ENCODE data around the gene CTNND2. TPM values are rescaled to one million over a fixed set of nuclear protein-coding genes. Genes with fewer than 3 reads are reported as not detected.

The CTNND2 gene
- total RNA-seq, 2 experiments from 2014 or later, result not detected

DNA sequence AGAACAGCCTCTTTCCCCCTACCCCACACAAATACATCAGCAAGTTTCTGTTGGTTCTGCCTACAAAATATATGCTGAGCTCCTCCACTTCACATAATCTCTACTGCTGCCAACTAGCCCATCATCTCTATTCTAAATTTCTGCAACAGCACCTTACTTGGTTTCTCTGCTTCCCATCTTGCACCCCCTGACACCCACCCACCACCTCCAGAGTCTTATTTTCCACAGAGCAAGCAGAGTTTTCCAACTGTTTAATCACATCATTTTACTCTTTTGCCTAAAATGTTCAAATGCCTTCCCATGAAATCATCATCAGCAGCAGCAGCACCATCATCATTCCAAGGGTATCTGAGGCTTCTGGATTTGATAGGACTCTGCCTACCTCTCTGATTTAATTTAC lies 295.7 kb downstream of the CTNND2 start:
- POLR2A ChIA-PET, result no interaction called here
- CTCF ChIA-PET, result no interaction called here

DNA sequence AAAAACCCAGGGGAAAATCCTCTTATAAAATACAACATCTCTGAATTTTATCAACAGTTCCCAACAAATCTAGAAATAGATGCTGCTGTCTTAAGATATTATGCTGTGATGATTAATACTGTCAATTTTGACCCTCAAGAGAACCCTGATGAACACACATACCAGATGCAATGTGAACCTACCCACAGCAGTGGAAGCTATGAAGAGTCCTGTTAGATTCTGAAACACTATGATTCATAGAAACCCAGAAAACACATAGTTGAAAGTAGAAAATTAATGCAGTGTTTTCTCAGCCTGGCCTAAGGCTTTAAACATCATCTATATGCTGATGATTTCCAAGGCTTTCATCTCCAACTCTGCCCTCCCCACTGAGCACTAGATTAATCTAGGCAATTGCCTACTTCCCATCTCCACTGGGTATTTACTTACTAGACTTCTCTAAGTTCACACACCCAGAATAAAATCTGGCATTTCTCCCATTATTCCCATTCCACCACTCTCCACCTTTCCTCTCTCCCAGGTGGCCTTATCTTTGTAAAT lies 296.2 kb downstream of the CTNND2 start:
- ChIA-PET POLR2A (no interaction called here), CTCF (no interaction called here)

GRCh38 chr5:11602298-11602697 lies 301.9 kb downstream of the CTNND2 start:
- POLR2A ChIA-PET, result no interaction called here
- CTCF ChIA-PET, result no interaction called here

- POLR2A ChIA-PET, result no interaction called here
- CTCF ChIA-PET, result no interaction called here
Observed at GRCh38 chr5:11599499-11599898, 304.7 kb downstream of the CTNND2 start.

GRCh38 chr5:11596657-11597071 lies 307.6 kb downstream of the CTNND2 start:
- POLR2A ChIA-PET, result no interaction called here
- CTCF ChIA-PET, result no interaction called here

DNA sequence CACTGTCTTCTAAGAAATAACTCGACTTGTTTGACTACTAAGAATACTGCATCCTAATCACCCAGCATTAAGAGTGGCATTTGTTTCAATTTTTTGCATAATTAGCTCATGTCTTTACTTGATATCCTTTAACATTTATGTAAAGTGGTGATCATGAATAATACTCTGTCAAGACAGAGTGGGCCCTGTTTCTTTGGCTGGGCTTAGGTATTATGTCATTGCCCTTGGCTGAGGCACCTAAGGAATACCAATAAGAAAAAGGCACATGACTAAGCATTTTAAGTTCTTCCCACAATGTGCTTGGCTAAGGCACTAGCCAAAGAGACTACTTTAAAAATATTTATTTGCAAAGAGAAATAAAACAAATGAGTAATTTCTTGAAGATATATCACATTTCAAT lies 308.1 kb downstream of the CTNND2 start:
- POLR2A ChIA-PET, result no interaction called here
- CTCF ChIA-PET, result no interaction called here

GRCh38 chr5:11595045-11595444 lies 309.2 kb downstream of the CTNND2 start:
- POLR2A ChIA-PET, result no interaction called here
- CTCF ChIA-PET, result no interaction called here

- ChIA-PET CTCF (no interaction called here), POLR2A (no interaction called here)
Observed at GRCh38 chr5:11594021-11594420, 310.2 kb downstream of the CTNND2 start.

DNA sequence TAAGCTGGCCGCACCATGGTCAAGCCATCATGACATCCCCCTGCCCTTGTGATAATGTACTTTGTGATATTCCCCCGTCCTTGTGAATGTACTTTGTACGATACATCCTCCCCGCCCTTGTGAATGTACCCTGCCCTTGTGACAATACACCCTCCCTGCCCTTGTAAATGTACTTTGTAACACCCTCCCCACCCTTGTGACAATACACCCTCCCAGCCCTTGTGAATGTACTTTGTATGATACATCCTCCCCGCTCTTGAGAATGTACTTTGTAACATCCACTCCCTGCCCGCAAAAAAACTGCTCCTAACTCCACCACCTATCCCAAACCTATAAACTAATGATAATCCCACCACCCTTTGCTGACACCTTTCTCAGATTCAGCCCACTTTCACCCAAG lies 313.8 kb downstream of the CTNND2 start:
- ChIA-PET CTCF (no interaction called here), POLR2A (no interaction called here)

DNA sequence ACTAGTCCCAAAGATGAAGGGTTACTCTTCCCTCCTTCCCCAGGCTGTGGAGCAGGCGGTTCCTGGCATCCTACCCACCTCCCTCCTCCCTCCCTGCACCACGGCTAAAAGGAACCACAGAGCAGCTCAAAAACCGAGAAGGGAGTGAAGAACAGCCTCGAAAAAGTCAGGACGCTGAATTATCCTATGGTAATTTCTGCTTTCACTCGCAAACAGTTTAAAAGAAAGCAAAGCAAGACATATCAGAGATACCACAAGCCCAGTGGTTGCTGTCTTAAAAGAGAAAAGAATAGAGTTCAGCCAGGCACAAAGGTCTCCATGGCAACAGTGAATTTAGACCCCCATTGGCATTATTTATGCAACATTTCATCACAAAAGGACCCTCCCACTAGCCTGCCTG lies 315.4 kb downstream of the CTNND2 start:
- POLR2A ChIA-PET, result no interaction called here

GRCh38 chr5:11584017-11584416 lies 320.2 kb downstream of the CTNND2 start:
- CTCF ChIA-PET, result no interaction called here
- POLR2A ChIA-PET, result no interaction called here

More for the DNA sequence above, 315.4 kb downstream of the CTNND2 start:
- CTCF ChIA-PET, result no interaction called here

DNA sequence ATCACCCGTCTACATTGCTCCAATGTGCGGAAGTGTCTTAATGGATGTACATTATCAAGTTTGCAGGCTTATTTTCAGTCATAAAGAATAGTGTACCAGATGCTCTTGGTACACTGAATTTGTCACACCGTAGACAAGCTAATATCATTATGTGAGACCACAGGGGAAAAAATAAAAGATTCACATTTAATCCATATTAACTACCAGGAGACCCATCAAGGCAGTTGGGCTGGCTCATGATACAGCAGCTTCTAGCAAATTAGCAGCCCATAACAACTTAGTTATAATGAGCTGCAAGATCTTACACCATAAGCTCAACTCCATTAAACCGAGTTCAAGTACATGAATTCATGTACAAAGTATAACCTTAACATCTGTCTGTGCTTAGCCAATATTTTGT lies 324.9 kb downstream of the CTNND2 start:
- ChIA-PET CTCF (no interaction called here), POLR2A (no interaction called here)

DNA sequence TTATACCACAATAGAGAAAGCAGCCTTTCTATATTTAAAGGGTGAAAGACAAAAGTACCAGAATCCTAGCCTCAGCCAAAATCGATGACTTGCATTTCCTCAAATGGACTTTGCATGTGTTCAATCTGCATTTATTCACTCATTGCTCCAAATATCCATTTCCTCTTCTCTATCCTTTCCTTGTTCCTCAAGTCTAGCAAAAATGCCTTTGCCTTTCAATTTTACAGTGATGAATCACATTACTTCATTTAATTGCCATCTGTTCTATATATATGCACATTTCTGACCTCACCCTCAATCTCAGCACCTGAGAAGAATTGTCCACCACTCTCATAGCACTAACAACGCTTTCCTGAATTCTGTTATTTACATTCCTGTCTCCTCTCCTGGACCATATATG lies 329.5 kb downstream of the CTNND2 start:
- ChIA-PET CTCF (no interaction called here), POLR2A (no interaction called here)

GRCh38 chr5:11573140-11573992 lies 330.9 kb downstream of the CTNND2 start:
- CTCF ChIA-PET, result no interaction called here
- POLR2A ChIA-PET, result no interaction called here

DNA sequence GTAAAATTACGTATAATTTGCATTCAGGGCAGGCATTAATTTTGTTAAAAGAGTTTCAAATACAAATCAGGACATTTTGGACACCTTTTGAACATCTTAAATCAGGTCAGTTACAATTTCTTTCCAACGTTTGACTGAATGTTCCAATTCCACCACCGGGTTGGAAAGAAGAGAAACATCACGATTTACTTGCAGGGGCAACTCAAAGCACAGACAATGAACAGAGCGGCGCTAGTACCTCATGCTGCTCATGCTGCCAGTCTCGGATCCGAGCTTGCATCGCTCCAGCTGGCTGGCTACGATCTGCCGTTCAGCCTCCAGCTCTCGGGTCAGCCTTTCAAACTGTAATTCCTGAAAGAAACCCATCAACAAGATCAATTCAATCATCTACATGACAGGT lies 339.5 kb downstream of the CTNND2 start:
- POLR2A ChIA-PET, result no interaction called here
- CTCF ChIA-PET, result no interaction called here

DNA sequence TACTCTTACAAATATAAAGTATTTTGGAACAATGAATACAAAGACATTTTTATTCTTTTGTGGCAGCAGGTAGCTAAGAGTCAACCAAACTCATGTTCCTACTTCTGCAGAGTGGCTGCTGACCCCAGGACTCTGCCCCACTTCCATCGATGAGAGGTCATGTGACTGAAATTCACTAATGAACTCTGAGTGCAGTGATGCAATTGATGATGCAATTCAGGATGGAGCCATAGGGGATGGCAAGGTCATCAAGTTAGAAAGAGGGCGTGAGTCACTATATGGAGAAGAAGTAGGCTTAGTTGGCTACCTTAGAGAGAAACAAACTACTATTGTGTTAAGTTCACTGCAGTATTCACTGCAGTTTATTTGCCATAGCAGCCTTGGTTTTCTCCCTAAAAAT lies 340.4 kb downstream of the CTNND2 start:
- POLR2A ChIA-PET, result no interaction called here
- CTCF ChIA-PET, result no interaction called here

DNA sequence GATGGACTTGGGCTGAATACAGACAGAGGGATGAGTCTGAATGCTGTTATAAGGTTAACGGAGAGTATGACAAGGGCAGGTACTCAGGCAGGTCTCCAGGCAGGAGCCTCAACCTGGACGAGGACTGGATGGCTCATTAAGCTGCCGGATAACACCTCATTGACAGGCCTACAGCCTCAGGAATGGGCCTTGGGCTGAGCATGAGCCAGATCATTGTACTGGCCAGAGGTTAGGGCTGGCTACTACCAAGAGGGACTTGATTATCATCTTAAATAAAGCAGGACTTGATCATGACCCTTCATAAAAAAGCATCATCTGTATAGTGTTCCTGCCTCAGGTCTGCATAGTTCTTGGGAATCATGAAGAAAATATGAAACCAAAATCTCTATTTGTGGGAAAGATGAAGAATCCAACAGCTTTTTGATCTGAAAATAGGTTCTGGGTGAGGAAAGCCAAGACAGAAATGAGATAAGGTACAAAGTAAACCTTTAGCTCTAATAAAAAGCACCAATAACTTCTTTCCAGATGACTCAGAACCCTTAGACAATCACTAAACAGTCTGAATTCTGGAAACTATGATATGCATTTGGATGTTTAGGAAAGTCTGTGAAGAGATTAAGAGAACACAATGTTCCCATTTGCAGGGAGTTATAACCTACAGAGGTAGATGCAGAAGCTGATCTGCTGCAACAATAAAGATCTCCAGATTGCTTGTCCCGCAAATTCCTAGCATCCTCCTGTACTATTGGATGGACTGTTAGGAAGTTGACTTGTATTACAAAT lies 343.1 kb downstream of the CTNND2 start:
- ChIA-PET CTCF (no interaction called here), POLR2A (no interaction called here)

DNA sequence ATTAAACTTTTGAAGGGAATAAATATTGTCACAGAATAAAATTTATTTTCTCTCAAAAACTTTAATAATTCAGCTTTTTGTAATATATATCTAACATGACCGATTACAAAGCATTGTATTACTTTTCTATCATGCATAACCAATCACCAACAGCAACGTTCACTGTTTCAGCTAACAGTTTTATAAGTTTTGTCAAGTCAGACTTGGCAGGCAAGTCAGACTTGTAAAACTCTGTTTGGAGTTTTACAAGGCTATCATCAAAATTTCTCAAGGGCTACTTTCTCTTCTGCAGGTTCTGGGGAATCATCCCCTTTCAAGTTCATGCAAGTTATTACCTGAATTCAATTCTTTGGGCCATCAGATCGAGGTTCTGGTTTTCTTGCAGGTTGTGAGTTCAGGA lies 347.2 kb downstream of the CTNND2 start:
- ChIA-PET CTCF (no interaction called here), POLR2A (no interaction called here)

DNA sequence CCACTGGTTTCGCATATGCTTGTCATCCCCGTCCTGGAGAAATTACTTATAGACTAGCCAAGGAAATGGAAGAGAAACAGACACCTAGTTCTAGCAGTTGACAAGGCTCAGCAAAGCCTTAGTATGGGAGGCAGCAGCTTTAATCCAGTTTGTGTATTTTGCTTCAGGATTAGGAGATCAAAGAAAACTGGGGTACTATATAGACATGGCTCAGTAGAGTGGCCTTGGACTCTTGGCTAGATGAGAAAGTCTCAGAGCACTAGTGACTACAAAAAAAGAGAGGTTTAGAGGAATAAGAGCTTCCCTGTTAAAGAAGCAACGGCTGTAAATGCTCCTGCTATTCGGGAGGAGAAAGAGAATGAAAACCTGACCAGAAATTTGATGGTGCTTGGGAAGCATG lies 349.1 kb downstream of the CTNND2 start:
- CTCF ChIA-PET, result no interaction called here
- POLR2A ChIA-PET, result no interaction called here

DNA sequence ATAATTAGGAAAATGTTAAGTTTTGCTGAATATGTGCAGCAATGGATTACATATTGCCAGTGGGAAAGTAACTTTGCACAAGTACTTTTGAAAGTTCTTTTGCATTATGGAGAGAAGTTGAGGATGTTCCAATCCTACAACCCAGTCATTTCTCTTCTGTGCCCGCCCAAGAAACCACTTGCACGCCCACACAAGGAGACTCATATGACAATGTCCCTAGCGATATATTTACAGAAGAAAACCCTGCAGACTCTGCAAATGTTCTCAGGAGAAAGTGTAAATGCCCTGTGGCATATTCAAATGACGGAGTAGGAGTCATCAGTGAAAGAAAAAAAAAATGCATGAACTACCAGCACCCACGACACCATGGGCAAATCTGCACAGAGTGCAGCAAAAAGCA lies 356.5 kb downstream of the CTNND2 start:
- POLR2A ChIA-PET, result no interaction called here
- CTCF ChIA-PET, result no interaction called here

GRCh38 chr5:11547140-11547539 lies 357.1 kb downstream of the CTNND2 start:
- POLR2A ChIA-PET, result no interaction called here
- CTCF ChIA-PET, result no interaction called here

DNA sequence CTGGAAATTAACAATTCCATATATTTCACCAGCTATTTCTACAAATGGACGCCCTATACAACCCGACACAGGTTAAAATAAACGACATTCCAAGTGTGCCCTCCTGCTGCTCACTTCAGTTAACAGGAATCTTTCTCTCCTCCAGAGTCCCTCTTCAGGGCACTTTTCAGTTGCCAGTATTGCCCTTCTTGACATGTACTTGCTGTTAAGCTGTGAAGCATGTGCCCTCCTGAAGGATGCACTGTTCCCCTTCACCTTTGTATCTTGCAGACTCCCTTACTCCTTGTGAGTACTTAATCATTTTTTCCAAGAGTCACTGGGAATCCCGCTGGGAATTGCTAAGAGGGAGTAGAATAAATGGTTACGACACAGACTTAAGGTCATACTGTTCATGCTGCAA lies 364.1 kb downstream of the CTNND2 start:
- POLR2A ChIA-PET, result no interaction called here
- CTCF ChIA-PET, result no interaction called here
